K562 (cell line): Measurements from ENCODE around the gene VGLL4. TPM values are rescaled to one million over a fixed set of nuclear protein-coding genes. Genes with fewer than 3 reads are reported as not detected.

ENCODE experiments used
- ATAC-seq: fragments of 200-7000 bp; cut with Tn5 transposase; 3 replicates; pipeline ENCODE4 v1.9.1; 2020; ENCODE audit warnings: moderate library complexity
- BruUV-seq: library from RNA; stranded (reverse); fragments of 400-500 nt; replicated peaks from 2 replicates; lab custom pipeline; 2021; lab: Mats Ljungman, UMichigan
- CTCF ChIA-PET: fragments of 300-600 bp; formaldehyde crosslinking; extraction: SDS; loops from one replicate; lab custom pipeline; 2021; ENCODE audit warnings: low intra/inter-chr PET ratio; lab: Yijun Ruan, JAX
- POLR2A ChIA-PET: fragments of 300-600, 350-650 bp; sonication (Branson Sonifier 250); formaldehyde crosslinking; extraction: SDS; loops from one replicate; lab custom pipeline; 2021; ENCODE audit warnings: antibody characterized with exemption, inconsistent platforms; lab: Yijun Ruan, JAX
- DNase-seq, 4 experiments: peaks; one replicate each; pipeline versions ENCODE4 v3.0.0 to v3.0.0-alpha.2; 2011 to 2018; ENCODE audit warnings: low spot score in 3 of 4, mixed read lengths in 3 of 4; ENCODE audit errors: extremely low read depth in 1 of 4
- FAIRE-seq: peaks from 2 replicates; lab custom pipeline; 2011; peaks lifted over from hg19 to GRCh38; lab: Jason Lieb, UNC
- H2AFZ ChIP-seq: 2 replicates; pipeline ENCODE4 v1.6.0; 2011; ENCODE audit warnings: low read depth, low read length, control low read depth, inconsistent platforms
- H3K27ac ChIP-seq: fragments of 200-600 bp; 3 replicates; pipeline ENCODE4 v1.8.0; 2011; ENCODE audit warnings: low read depth, mild to moderate bottlenecking, control low read depth, inconsistent platforms, low read length, moderate library complexity, mixed read lengths; ENCODE audit errors: extremely low read depth
- H3K27me3 ChIP-seq, 2 experiments: fragments of 300-600 bp in 1 of 2; 2 replicates in 1 of 2; 3 replicates in 1 of 2; pipeline versions ENCODE4 v1.6.0 to v1.8.0; 2011; ENCODE audit warnings: inconsistent platforms in 2 of 2, low read length in 2 of 2, mild to moderate bottlenecking in 1 of 2, mixed read lengths in 1 of 2, moderate library complexity in 1 of 2; ENCODE audit not compliant: control insufficient read depth in 2 of 2, insufficient read depth in 2 of 2
- H3K36me3 ChIP-seq: fragments of 300-600 bp; 3 replicates; pipeline ENCODE4 v1.8.0; 2011; ENCODE audit warnings: mild to moderate bottlenecking, low read length, inconsistent platforms; ENCODE audit not compliant: control insufficient read depth, insufficient read depth
- H3K4me1 ChIP-seq, 2 experiments: fragments of 200-600 bp in 1 of 2; replicated peaks in 1 of 2; 2 replicates in 1 of 2; 3 replicates in 1 of 2; pipeline versions ENCODE4 v1.5.1 to v1.8.0; 2011; ENCODE audit warnings: inconsistent platforms in 2 of 2, low read length in 2 of 2, mild to moderate bottlenecking in 1 of 2, mixed read lengths in 1 of 2, moderate library complexity in 1 of 2; ENCODE audit not compliant: control insufficient read depth in 2 of 2, insufficient read depth in 2 of 2
- H3K4me2 ChIP-seq: 2 replicates; pipeline ENCODE4 v1.6.1; 2011; ENCODE audit warnings: low read length, control low read depth, inconsistent platforms, mixed read lengths; ENCODE audit not compliant: insufficient read depth
- H3K4me3 ChIP-seq: fragments of 200-600 bp; sonication (generic), shearing (Covaris generic); 2 replicates; pipeline ENCODE4 v1.5.1; 2016; ENCODE audit warnings: control low read depth, inconsistent platforms
- H3K79me2 ChIP-seq: fragments of 200-600 bp; 3 replicates; pipeline ENCODE4 v1.8.0; 2011; ENCODE audit warnings: low read length, inconsistent platforms; ENCODE audit not compliant: control insufficient read depth, insufficient read depth
- H3K9ac ChIP-seq, 2 experiments: 2 replicates each; pipeline versions ENCODE4 v1.6.0 to v1.6.1; 2011; ENCODE audit warnings: low read depth in 2 of 2, low read length in 2 of 2, control low read depth in 1 of 2, inconsistent platforms in 1 of 2, mild to moderate bottlenecking in 1 of 2, mixed read lengths in 1 of 2; ENCODE audit not compliant: insufficient read depth in 1 of 2
- H3K9me1 ChIP-seq: one replicate; pipeline ENCODE4 v1.6.0; 2011; ENCODE audit warnings: inconsistent platforms, mild to moderate bottlenecking, low read length, moderate library complexity; ENCODE audit not compliant: control insufficient read depth, insufficient read depth
- H3K9me3 ChIP-seq: replicated peaks from 2 replicates; pipeline ENCODE4 v1.5.1; 2011; ENCODE audit warnings: low read depth, low read length, inconsistent platforms; ENCODE audit not compliant: control insufficient read depth, insufficient read depth
- H4K20me1 ChIP-seq: replicated peaks from 2 replicates; pipeline ENCODE4 v1.6.1; 2011; ENCODE audit warnings: low read length, inconsistent platforms, mixed read lengths; ENCODE audit not compliant: control insufficient read depth, insufficient read depth
- E2F6 ChIP-seq, 2 experiments: IDR thresholded peaks; 2 replicates each; pipeline ENCODE4 v1.6.1; 2011; ENCODE audit warnings: borderline replicate concordance in 1 of 2, control low read depth in 1 of 2, low read depth in 1 of 2, low read length in 1 of 2, mild to moderate bottlenecking in 1 of 2, mixed read lengths in 1 of 2, moderate library complexity in 1 of 2; ENCODE audit not compliant: insufficient read depth in 1 of 2, insufficient read length in 1 of 2, poor library complexity in 1 of 2, severe bottlenecking in 1 of 2; ENCODE audit errors: extremely low read depth in 1 of 2
- E4F1 ChIP-seq: fragments of 250-450 bp; sonication (Bioruptor Pico); IDR thresholded peaks from 2 replicates; pipeline ENCODE4 v1.5.0; 2021; ENCODE audit warnings: mild to moderate bottlenecking, borderline replicate concordance
- GATAD2B ChIP-seq: fragments of 450-650 bp; IDR thresholded peaks from 2 replicates; pipeline ENCODE4 v1.6.1; 2017; ENCODE audit warnings: mild to moderate bottlenecking, borderline replicate concordance
- MBD2 ChIP-seq: sonication (generic); IDR thresholded peaks from 2 replicates; pipeline ENCODE4 v1.6.1; 2016; ENCODE audit warnings: low read depth, borderline replicate concordance
- MECOM ChIP-seq: fragments of 250-450 bp; sonication (Bioruptor Pico); IDR thresholded peaks from 2 replicates; pipeline ENCODE4 v1.8.0; 2022; ENCODE audit warnings: inconsistent platforms
- MXD1 ChIP-seq: fragments of 250-450 bp; sonication (Bioruptor Pico); IDR thresholded peaks from 2 replicates; pipeline ENCODE4 v1.8.0; 2021; ENCODE audit warnings: borderline replicate concordance, mild to moderate bottlenecking, moderate library complexity; ENCODE audit not compliant: poor library complexity, severe bottlenecking
- NR2C2 ChIP-seq, 2 experiments: fragments of 200-800 bp in 1 of 2; sonication (Bioruptor generic) in 1 of 2; sonication (generic) in 1 of 2; formaldehyde crosslinking in 1 of 2; IDR thresholded peaks; 2 replicates each; pipeline versions ENCODE4 v1.6.1 to v1.8.0; 2016 to 2022; ENCODE audit warnings: mild to moderate bottlenecking in 1 of 2, missing compliant biosample characterization in 1 of 2, missing genetic modification characterization in 1 of 2, missing genetic modification reagents in 1 of 2
- RFX5 ChIP-seq: IDR thresholded peaks from 2 replicates; pipeline ENCODE4 v1.6.1; 2011; ENCODE audit warnings: low read depth, mild to moderate bottlenecking, improper control_type of control experiment, low read length
- SOX6 ChIP-seq: fragments of 450-650 bp; IDR thresholded peaks from 2 replicates; pipeline ENCODE4 v1.6.1; 2014; ENCODE audit warnings: mild to moderate bottlenecking
- TAF15 ChIP-seq: fragments of 200-400 bp; formaldehyde crosslinking; IDR thresholded peaks from 2 replicates; pipeline ENCODE4 v1.6.1; 2017; ENCODE audit warnings: mild to moderate bottlenecking, low read depth, low read length, moderate library complexity
- ZBTB34 ChIP-seq: fragments of 250-450 bp; sonication (Bioruptor Pico); IDR thresholded peaks from 2 replicates; pipeline ENCODE4 v1.8.0; 2021; ENCODE audit warnings: mild to moderate bottlenecking, moderate library complexity
- ZNF445 ChIP-seq: fragments of 250-450 bp; sonication (Bioruptor Pico); IDR thresholded peaks from 2 replicates; pipeline ENCODE4 v1.4.0; 2020; ENCODE audit warnings: low read depth, mild to moderate bottlenecking, moderate library complexity
- WGBS: fragments of 100-300 bp; shearing (Covaris generic); methylation state at CpG from one replicate; pipeline ENCODE4 v1.1.6; 2016; ENCODE audit warnings: low coverage, mixed read lengths; ENCODE audit not compliant: insufficient coverage; ENCODE audit errors: missing lambda C conversion rate; 5-methylcytosine and 5-hydroxymethylcytosine counted together
- in situ Hi-C: fragments of 300-500 bp; cut with MboI; formaldehyde crosslinking; loops from 4 replicates; pipeline ENCODE4 v1.15.0; 2018; ENCODE audit warnings: inconsistent platforms, mixed read lengths
- intact Hi-C: fragments of 100-400 bp; cut with micrococcal nuclease; formaldehyde crosslinking; loops from 2 replicates; pipeline ENCODE4 v1.14.2; 2022
- polyA plus RNA-seq, 8 experiments: library from polyadenylated mRNA; depleted of rRNA in 4 of 8; stranded (reverse) in 5 of 8; unstranded in 3 of 8; fragments of >200 nt; fragmentation: Nextera tagmentation in 2 of 8; fragmentation: Illumina TruSeq in 1 of 8; extraction: Ambion mirVana in 2 of 8; extraction: Trizol in 1 of 8; gene quantifications; 2 replicates each; pipeline versions ENCODE4 v1.2.1 to v1.2.3, GENCODE V29; 2011 to 2014; ENCODE audit warnings: inconsistent platforms in 1 of 8, missing spikeins in 1 of 8
- total RNA-seq, 7 experiments: library from RNA; depleted of rRNA in 6 of 7; stranded (reverse); fragments of >200 nt in 6 of 7; fragmentation: Illumina TruSeq in 2 of 7; extraction: Trizol in 2 of 7; gene quantifications; 2 replicates each; pipeline versions ENCODE4 v1.2.1 to v1.2.3, GENCODE V29; 2011 to 2021; ENCODE audit warnings: low replicate concordance in 1 of 7

VGLL4 gene
- total and polyA plus RNA-seq, 9 of the 15 experiments (the other 6 are each of a cell fraction or from before 2014, with no cell fraction given), result 0.27 to 10.9 (median 8.6) TPM

GRCh38 chr3:11532931-11533391, 110.8 kb downstream of the VGLL4 start (continued):
- TF ChIP-seq ZBTB34, result no peak

GRCh38 chr3:11530153-11530721, 113.5 kb downstream of the VGLL4 start:
- H3K27me3 ChIP-seq, result no peaks in the 10 kb centered on the region
- no TSS peak for BruUV-seq
- ChIA-PET POLR2A (interaction anchor here (1.0 kb wide), 1 partner anchor 20 kb away, joined by 6 read pairs; no protein-coding TSS in a partner anchor), CTCF (no interaction called here)
- no peak overlapping the region for H3K4me2 ChIP-seq
- FAIRE-seq (no peak), ATAC-seq (no peak), DNase-seq (no peak)
- no peaks in the 10 kb centered on the region for H3K9me3 ChIP-seq
- H3K4me3 ChIP-seq, result no peak overlapping the region
- no peak overlapping the region for H2AFZ ChIP-seq
- no peak overlapping the region for H3K27ac ChIP-seq
- 65% methylated on average over 11 of the region's 11 CpGs for WGBS
- H3K36me3 ChIP-seq, result no peaks in the 10 kb centered on the region; the same call in 2 of the 3 replicates
- intact Hi-C loops, result no loop called here
- no peaks in the 10 kb centered on the region for H3K9me1 ChIP-seq
- no peaks in the 10 kb centered on the region for H3K79me2 ChIP-seq
- H3K4me1 ChIP-seq, result no peaks in the 10 kb centered on the region; a peak in 1 of 5 replicates
- H3K9ac ChIP-seq, result no peak overlapping the region
- in situ Hi-C loops, result no loop called here
- no peaks in the 10 kb centered on the region; the same call in 1 of the 2 replicates for H4K20me1 ChIP-seq
- TF ChIP-seq RFX5 (no peak), NR2C2 (CRISPR knock-in tag; IDR thresholded peaks at IDR 0.05) (no peak), NR2C2 (tag; IDR thresholded peaks at IDR 0.05) (no peak), TAF15 (no peak), MBD2 (no peak), ZNF445 (CRISPR knock-in tag) (no peak), SOX6 (no peak), E4F1 (no peak), MECOM (CRISPR knock-in tag) (no peak), E2F6 (IDR thresholded peaks at IDR 0.05; ENCODE audit: borderline replicate concordance in 1 of 2, extremely low read depth in 1 of 2, insufficient read depth in 1 of 2, insufficient read length in 1 of 2, low read depth in 1 of 2, low read length in 1 of 2, poor library complexity in 1 of 2, severe bottlenecking in 1 of 2) (no peak), GATAD2B (no peak), MXD1 (CRISPR knock-in tag) (no peak)
